Measurements from ENCODE around the gene SOCS7. TPM values are rescaled to one million over a fixed set of nuclear protein-coding genes. Genes with fewer than 3 reads are reported as not detected.

The SOCS7 gene
- total and polyA plus RNA-seq, 2 donors (not counting 1 experiment from before 2014, with no cell fraction given), result 9.4 to 20.8 TPM

GRCh38 chr17:38427160-38427949 is 75.7 kb downstream of the SOCS7 start:
- intact Hi-C loops (cut with micrococcal nuclease), result loop anchor here (5.0 to 10.0 kb wide), 2 partner anchors 127 to 240 kb away; no protein-coding TSS in a partner anchor

More at GRCh38 chr17:38427160-38427949, 75.7 kb downstream of the SOCS7 start:
- CTCF ChIA-PET, result interaction anchor here (0.7 to 1.7 kb wide), 3 partner anchors 13 to 113 kb away, joined by 4 to 6 read pairs (median 4); no protein-coding TSS in a partner anchor
- H3K4me3 ChIP-seq (ENCODE audit: control extremely low read depth in 1 of 5, extremely low read depth in 1 of 5, insufficient read depth in 1 of 5, low read depth in 2 of 5, low read length in 4 of 5), result peak overlapping the region in 4 of 5 experiments; percentile 5 to 65 (median 40)
- H3K4me2 ChIP-seq (replicated peaks; ENCODE audit: low read depth, low read length, poor library complexity, severe bottlenecking), result peak overlapping the region; percentile 100
- peak overlapping the region; percentile 77 for H2AFZ ChIP-seq (ENCODE audit: insufficient read depth, low read depth, low read length, poor library complexity, severe bottlenecking)
- no peak for TF ChIP-seq CTCF (IDR thresholded peaks at IDR 0.05)
- no peak for TF ChIP-seq EZH2 (IDR thresholded peaks at IDR 0.05; ENCODE audit: borderline replicate concordance, insufficient read depth, low read depth, low read length, poor library complexity, severe bottlenecking)
- H3K9me3 ChIP-seq (ENCODE audit: control extremely low read depth in 1 of 3, control insufficient read depth in 2 of 3, insufficient read depth in 1 of 3, low read length in 2 of 3), result no peaks in the 10 kb centered on the region
- Mint-ChIP-seq H3K4me1 (peaks cover 21% of the 10 kb centered on the region), H3K27me3 (peaks cover 46% of the 10 kb centered on the region), H3K27ac (peak overlapping the region; percentile 38), H3K9me3 (ENCODE audit: insufficient read depth) (no peaks in the 10 kb centered on the region), H3K4me3 (peak overlapping the region; percentile 83)
- H4K20me1 ChIP-seq (ENCODE audit: control insufficient read depth, insufficient read depth, low read length, poor library complexity, severe bottlenecking), result no peaks in the 10 kb centered on the region
- H3K79me2 ChIP-seq (ENCODE audit: control insufficient read depth, insufficient read depth, low read length), result no peaks in the 10 kb centered on the region
- H3K27me3 ChIP-seq (replicated peaks in 1 of 4; ENCODE audit: control extremely low read depth in 1 of 4, control insufficient read depth in 3 of 4, insufficient read depth in 4 of 4, low read length in 3 of 4), result peaks cover 0 to 65% (median 23%) of the 10 kb centered on the region in 4 experiments
- POLR2A ChIA-PET, result no interaction called here
- WGBS (ENCODE audit: insufficient coverage), result 61% methylated on average over 4 of the region's 7 CpGs
- H3K27ac ChIP-seq (ENCODE audit: low read length in 2 of 2), result no peak overlapping the region
- ATAC-seq (ENCODE audit: low read depth), result no peak
- peaks cover 9 to 19% of the 10 kb centered on the region in 2 donors for H3K4me1 ChIP-seq (ENCODE audit: control insufficient read depth in 2 of 2, insufficient read depth in 2 of 2, low read length in 2 of 2)
- DNase-seq, result peak; percentile 15
- peak overlapping the region; percentile 74 for H3K9ac ChIP-seq (ENCODE audit: low read length)
- H3K36me3 ChIP-seq (replicated peaks in 1 of 2; ENCODE audit: control extremely low read depth in 1 of 2, control insufficient read depth in 1 of 2, extremely low read depth in 1 of 2, insufficient read depth in 2 of 2, low read length in 1 of 2), result no peaks in the 10 kb centered on the region
